Adipocyte (in vitro differentiated cells): ENCODE data around the gene LRRC3B.
A peak's percentile ranks its signal among the peaks of the same experiment; 100 is the strongest.

Experiments used
- DNase-seq: peaks from one replicate; pipeline ENCODE4 v3.0.0-alpha.2; 2015; ENCODE audit warnings: low read depth
- H3K27me3 ChIP-seq: replicated peaks from 2 replicates; pipeline ENCODE4 v1.7.0; 2013; ENCODE audit warnings: mild to moderate bottlenecking, low read length, moderate library complexity; ENCODE audit not compliant: control insufficient read depth, insufficient read depth
- H3K36me3 ChIP-seq: 2 replicates; pipeline ENCODE4 v1.7.0; 2013; ENCODE audit warnings: low read length, mild to moderate bottlenecking, moderate library complexity; ENCODE audit not compliant: control insufficient read depth, insufficient read depth, severe bottlenecking
- H3K4me1 ChIP-seq: 2 replicates; pipeline ENCODE4 v1.7.0; 2013; ENCODE audit warnings: mild to moderate bottlenecking, low read length, moderate library complexity; ENCODE audit not compliant: control insufficient read depth, insufficient read depth
- H3K4me3 ChIP-seq: 2 replicates; pipeline ENCODE4 v1.7.0; 2013; ENCODE audit warnings: mild to moderate bottlenecking, low read length, moderate library complexity
- H3K9ac ChIP-seq: 2 replicates; pipeline ENCODE4 v1.7.0; 2013; ENCODE audit warnings: mild to moderate bottlenecking, low read length, moderate library complexity
- H3K9me3 ChIP-seq: 2 replicates; pipeline ENCODE4 v1.7.0; 2013; ENCODE audit warnings: mild to moderate bottlenecking, low read length, moderate library complexity; ENCODE audit not compliant: control insufficient read depth

The LRRC3B gene

GRCh38 chr3:26668171-26668570 is 45.6 kb downstream of the LRRC3B start:
- H3K9ac ChIP-seq: no peak overlapping the region
- no peaks in the 10 kb centered on the region for H3K27me3 ChIP-seq
- no peaks in the 10 kb centered on the region for H3K9me3 ChIP-seq
- H3K36me3 ChIP-seq: no peaks in the 10 kb centered on the region
- DNase-seq: no peak
- H3K4me3 ChIP-seq: no peak overlapping the region
- no peaks in the 10 kb centered on the region for H3K4me1 ChIP-seq

GRCh38 chr3:26668696-26669095 is 46.1 kb downstream of the LRRC3B start:
- Histone ChIP-seq H3K4me3 (no peak overlapping the region), H3K4me1 (no peaks in the 10 kb centered on the region), H3K9ac (no peak overlapping the region), H3K9me3 (no peaks in the 10 kb centered on the region), H3K36me3 (no peaks in the 10 kb centered on the region), H3K27me3 (no peaks in the 10 kb centered on the region)
- DNase-seq: no peak

GRCh38 chr3:26675336-26675735 is 52.8 kb downstream of the LRRC3B start:
- Histone ChIP-seq H3K9me3 (no peaks in the 10 kb centered on the region), H3K9ac (no peak overlapping the region), H3K4me1 (no peaks in the 10 kb centered on the region), H3K36me3 (no peaks in the 10 kb centered on the region), H3K27me3 (no peaks in the 10 kb centered on the region), H3K4me3 (no peak overlapping the region)
- no peak for DNase-seq

DNA sequence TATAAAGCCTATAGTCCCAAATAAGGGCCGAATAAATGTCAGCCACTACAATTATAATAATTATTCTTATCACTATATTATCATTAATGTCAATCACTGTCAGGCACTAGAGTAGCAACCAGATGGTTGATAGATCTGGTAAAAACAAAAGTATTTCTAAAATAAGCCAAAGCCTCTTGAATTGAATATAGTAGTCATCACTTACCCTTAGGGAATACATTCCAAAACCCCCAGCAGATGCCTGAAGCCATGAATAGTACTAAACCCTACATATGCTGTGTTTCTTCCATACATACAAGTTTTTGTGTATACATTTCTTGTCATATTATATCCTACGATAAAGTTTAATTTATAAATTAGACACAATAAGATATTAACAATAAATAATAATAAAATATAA is 59.1 kb downstream of the LRRC3B start:
- Histone ChIP-seq H3K9me3 (no peaks in the 10 kb centered on the region), H3K4me3 (no peak overlapping the region), H3K9ac (no peak overlapping the region), H3K36me3 (no peaks in the 10 kb centered on the region), H3K4me1 (no peaks in the 10 kb centered on the region), H3K27me3 (no peaks in the 10 kb centered on the region)
- DNase-seq: no peak

DNA sequence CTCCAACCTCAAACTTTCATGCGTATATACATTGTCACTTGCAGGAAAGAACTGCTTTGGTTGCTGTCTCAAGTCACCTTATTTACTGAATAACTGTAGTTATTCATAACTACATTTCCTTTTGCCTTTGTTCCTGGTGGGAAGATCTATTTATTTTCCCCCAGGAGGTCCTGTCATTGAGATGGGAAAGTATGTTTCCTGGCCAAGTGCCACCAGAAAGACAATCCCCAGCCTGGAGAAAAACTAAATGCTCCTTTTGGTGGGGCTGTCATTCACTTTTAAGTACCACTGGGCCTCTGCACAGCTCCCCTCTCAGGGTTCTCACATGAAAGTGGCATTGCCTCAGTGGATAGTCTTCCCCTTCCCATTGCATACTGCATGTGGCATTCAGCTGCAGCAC is 59.8 kb downstream of the LRRC3B start:
- Histone ChIP-seq H3K9me3 (no peaks in the 10 kb centered on the region), H3K4me3 (no peak overlapping the region), H3K9ac (no peak overlapping the region), H3K36me3 (no peaks in the 10 kb centered on the region), H3K27me3 (no peaks in the 10 kb centered on the region), H3K4me1 (no peaks in the 10 kb centered on the region)
- DNase-seq: no peak

- Histone ChIP-seq H3K9me3 (no peaks in the 10 kb centered on the region), H3K27me3 (no peaks in the 10 kb centered on the region), H3K4me1 (no peaks in the 10 kb centered on the region), H3K4me3 (no peak overlapping the region), H3K36me3 (no peaks in the 10 kb centered on the region), H3K9ac (no peak overlapping the region)
- DNase-seq: no peak
Measured at GRCh38 chr3:26683902-26684301, 61.3 kb downstream of the LRRC3B start.

DNA sequence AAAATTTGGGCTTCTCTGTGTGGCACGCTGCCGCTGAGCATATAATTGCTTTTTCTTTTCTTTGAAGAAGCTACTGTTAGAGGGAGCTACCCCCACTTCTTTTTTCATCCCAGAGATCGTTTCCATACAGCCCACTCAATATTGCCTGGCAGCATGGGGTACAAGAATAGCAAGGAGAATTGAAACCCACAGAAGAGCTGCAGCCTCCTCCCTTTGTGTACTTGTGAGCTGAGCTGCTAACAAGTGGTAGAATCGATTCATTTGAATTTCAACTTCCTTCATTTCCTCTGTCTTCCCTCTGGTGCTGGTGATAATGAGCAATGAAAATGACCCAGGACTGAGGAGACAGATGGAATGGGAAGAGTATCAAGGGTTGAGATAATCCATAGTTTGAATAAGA is 64.9 kb downstream of the LRRC3B start:
- Histone ChIP-seq H3K4me3 (no peak overlapping the region), H3K36me3 (no peaks in the 10 kb centered on the region), H3K27me3 (no peaks in the 10 kb centered on the region), H3K9me3 (no peaks in the 10 kb centered on the region), H3K4me1 (no peaks in the 10 kb centered on the region), H3K9ac (no peak overlapping the region)
- no peak for DNase-seq

GRCh38 chr3:26699553-26699952 is 77.0 kb downstream of the LRRC3B start:
- Histone ChIP-seq H3K9ac (no peak overlapping the region), H3K9me3 (peaks cover 3% of the 10 kb centered on the region), H3K36me3 (no peaks in the 10 kb centered on the region), H3K4me3 (no peak overlapping the region), H3K4me1 (no peaks in the 10 kb centered on the region), H3K27me3 (no peaks in the 10 kb centered on the region)
- DNase-seq: no peak

- no peak for DNase-seq
- Histone ChIP-seq H3K4me3 (no peak overlapping the region), H3K9ac (no peak overlapping the region), H3K4me1 (no peaks in the 10 kb centered on the region), H3K27me3 (no peaks in the 10 kb centered on the region), H3K36me3 (no peaks in the 10 kb centered on the region), H3K9me3 (no peaks in the 10 kb centered on the region)
Measured at GRCh38 chr3:26703519-26703918, 80.9 kb downstream of the LRRC3B start.

DNA sequence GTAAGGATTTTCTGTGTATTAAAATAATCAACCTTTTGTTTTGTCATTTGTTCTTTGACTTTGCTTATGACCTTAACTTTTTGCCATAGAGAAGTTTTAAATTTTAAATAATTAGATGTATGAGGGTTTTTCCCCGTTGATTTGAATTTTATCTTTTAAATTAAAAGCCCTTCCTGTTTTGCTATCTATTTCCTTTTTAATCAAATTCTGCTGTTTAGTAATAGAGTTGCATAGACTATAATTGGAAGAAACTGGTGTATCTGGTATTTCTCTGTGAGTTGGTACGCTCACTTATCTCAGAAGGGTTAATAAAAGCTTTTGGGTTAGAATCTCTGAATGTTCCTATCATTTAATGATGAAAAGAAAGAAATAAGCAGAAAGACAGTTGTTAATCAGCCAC is 82.2 kb downstream of the LRRC3B start:
- no peaks in the 10 kb centered on the region for H3K36me3 ChIP-seq
- no peak overlapping the region for H3K9ac ChIP-seq
- H3K9me3 ChIP-seq: no peaks in the 10 kb centered on the region
- H3K27me3 ChIP-seq: no peaks in the 10 kb centered on the region
- DNase-seq: no peak
- H3K4me1 ChIP-seq: no peaks in the 10 kb centered on the region
- no peak overlapping the region for H3K4me3 ChIP-seq

DNA sequence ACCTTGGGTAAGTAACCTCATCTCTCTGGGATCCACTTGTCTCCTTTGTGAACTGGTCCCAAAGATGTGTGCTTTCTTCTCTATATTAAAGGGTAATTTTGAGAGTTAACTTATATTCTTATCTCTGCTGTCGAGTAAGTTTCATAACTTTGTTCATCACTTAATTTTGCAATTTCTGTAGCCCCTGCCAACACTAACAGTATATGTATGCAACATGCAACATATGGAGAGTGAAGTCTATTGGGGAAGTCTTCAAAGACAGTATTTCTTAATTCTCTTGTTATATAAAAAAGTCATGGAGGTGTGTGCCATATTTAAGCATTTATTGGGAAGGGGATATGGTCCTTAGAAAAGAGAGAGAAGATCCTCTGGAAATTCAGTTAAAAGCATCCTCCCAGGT is 85.9 kb downstream of the LRRC3B start:
- no peaks in the 10 kb centered on the region for H3K9me3 ChIP-seq
- H3K9ac ChIP-seq: no peak overlapping the region
- H3K36me3 ChIP-seq: no peaks in the 10 kb centered on the region
- no peaks in the 10 kb centered on the region for H3K27me3 ChIP-seq
- DNase-seq: no peak
- H3K4me1 ChIP-seq: no peaks in the 10 kb centered on the region
- no peak overlapping the region for H3K4me3 ChIP-seq

- Histone ChIP-seq H3K9me3 (peaks cover 4% of the 10 kb centered on the region), H3K4me3 (no peak overlapping the region), H3K36me3 (no peaks in the 10 kb centered on the region), H3K4me1 (no peaks in the 10 kb centered on the region), H3K27me3 (no peaks in the 10 kb centered on the region), H3K9ac (no peak overlapping the region)
- peak; percentile 40 for DNase-seq
Measured at GRCh38 chr3:26712211-26713026, 89.8 kb downstream of the LRRC3B start.
